ENCODE data around the gene SCRT2.

DNA sequence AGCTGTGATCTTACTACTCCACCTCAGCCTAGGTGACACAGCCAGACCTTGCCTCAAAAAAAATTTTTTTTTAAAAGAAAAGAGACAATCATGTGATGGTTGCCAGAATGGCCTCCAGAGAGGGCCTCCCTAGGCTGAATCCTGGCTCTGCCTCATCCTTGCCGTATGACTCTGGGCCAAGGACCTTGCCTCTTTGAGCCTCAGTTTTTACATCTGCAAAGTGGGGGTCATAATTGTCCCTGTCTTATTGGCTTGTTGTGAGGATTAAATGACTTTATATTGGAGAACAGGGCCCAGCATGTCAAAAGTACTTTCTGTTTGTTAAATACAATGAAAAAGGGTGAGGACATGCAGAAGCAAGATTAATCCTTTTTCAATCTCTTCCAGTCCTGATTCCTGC is 37.0 kb downstream of the SCRT2 start:
- no peak for TF ChIP-seq POLR2A (IDR thresholded peaks at IDR 0.05; ENCODE audit: extremely low read depth, insufficient read length)
- TF ChIP-seq, protein P1, sequence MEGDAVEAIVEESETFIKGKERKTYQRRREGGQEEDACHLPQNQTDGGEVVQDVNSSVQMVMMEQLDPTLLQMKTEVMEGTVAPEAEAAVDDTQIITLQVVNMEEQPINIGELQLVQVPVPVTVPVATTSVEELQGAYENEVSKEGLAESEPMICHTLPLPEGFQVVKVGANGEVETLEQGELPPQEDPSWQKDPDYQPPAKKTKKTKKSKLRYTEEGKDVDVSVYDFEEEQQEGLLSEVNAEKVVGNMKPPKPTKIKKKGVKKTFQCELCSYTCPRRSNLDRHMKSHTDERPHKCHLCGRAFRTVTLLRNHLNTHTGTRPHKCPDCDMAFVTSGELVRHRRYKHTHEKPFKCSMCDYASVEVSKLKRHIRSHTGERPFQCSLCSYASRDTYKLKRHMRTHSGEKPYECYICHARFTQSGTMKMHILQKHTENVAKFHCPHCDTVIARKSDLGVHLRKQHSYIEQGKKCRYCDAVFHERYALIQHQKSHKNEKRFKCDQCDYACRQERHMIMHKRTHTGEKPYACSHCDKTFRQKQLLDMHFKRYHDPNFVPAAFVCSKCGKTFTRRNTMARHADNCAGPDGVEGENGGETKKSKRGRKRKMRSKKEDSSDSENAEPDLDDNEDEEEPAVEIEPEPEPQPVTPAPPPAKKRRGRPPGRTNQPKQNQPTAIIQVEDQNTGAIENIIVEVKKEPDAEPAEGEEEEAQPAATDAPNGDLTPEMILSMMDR (IDR thresholded peaks at IDR 0.05; ENCODE audit: low read depth, low read length), result no peak
- TF ChIP-seq, protein P2, sequence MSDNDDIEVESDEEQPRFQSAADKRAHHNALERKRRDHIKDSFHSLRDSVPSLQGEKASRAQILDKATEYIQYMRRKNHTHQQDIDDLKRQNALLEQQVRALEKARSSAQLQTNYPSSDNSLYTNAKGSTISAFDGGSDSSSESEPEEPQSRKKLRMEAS (IDR thresholded peaks at IDR 0.05; ENCODE audit: low read depth, low read length), result no peak
